HUES6 (cell line): ENCODE results near the gene C11orf65.

ENCODE experiments used
- H3K27ac ChIP-seq: 2 replicates; pipeline ENCODE4 v1.7.0; 2013; ENCODE audit warnings: low read depth, mild to moderate bottlenecking, low read length, inconsistent platforms
- H3K27me3 ChIP-seq: 2 replicates; pipeline ENCODE4 v1.6.1; 2013; ENCODE audit warnings: low read length; ENCODE audit not compliant: control insufficient read depth, insufficient read depth
- H3K36me3 ChIP-seq: 2 replicates; pipeline ENCODE4 v1.6.1; 2013; ENCODE audit warnings: low read length; ENCODE audit not compliant: control insufficient read depth, insufficient read depth
- H3K4me1 ChIP-seq: 2 replicates; pipeline ENCODE4 v1.6.1; 2013; ENCODE audit warnings: low read length; ENCODE audit not compliant: control insufficient read depth, insufficient read depth
- H3K4me3 ChIP-seq: 2 replicates; pipeline ENCODE4 v1.5.1; 2013; ENCODE audit warnings: low read depth, low read length
- H3K9ac ChIP-seq: one replicate; pipeline ENCODE4 v1.6.1; 2013; ENCODE audit warnings: mild to moderate bottlenecking, low read length
- H3K9me3 ChIP-seq: 2 replicates; pipeline ENCODE4 v1.6.1; 2013; ENCODE audit warnings: low read depth, low read length; ENCODE audit not compliant: control insufficient read depth, insufficient read depth

C11orf65 gene

DNA sequence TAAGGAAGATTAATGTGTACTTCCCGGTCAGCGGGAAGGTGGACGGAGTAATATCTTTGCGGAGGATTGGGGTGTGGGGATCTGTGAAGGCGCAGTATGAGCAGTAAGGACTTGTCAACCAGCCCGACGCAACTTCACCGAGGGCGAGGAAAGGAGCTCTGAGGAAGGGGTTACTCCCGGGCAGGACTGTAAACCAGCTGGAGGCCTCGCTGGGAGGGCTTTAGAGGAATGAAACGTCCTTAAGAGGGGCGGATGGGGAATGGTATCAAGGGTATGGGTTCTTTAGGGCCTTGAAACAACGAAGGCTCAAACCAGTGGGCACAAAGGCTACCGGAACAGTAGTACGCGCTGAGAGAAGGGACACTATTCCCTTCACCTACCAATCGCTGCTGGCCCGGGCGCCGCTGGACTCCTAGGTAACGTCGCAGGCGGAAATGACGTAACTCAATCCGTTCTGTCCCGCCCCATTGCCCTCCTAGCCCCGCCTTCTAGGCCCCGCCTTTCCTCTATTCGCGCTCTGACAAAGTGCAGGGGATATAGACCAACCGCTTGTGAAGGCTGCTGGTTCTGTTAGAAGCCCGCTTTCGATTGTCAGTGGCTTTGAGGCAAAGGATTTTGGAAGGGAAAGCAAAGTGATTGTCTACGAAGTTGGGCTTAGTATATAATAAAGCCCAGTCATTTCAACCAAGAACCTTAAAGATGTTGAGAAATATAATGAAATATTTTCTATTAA, at the start of gene C11orf65:
TSS of gene C11orf65 (minus strand) at position 439 of the 733 bp plus-strand sequence. CDS start 5,970 bp downstream, outside the sequence.
- Histone ChIP-seq H3K27me3 (no peaks in the 10 kb centered on the region), H3K36me3 (no peaks in the 10 kb centered on the region), H3K4me3 (peak within 1 kb of the TSS; percentile 80), H3K9me3 (no peaks in the 10 kb centered on the region), H3K27ac (peak within 1 kb of the TSS; percentile 75; the same call in 1 of the 2 replicates), H3K4me1 (no peaks in the 10 kb centered on the region), H3K9ac (peak within 1 kb of the TSS; percentile 92)

- H3K27ac ChIP-seq = no peak overlapping the region
- H3K27me3 ChIP-seq = no peaks in the 10 kb centered on the region
- H3K9ac ChIP-seq = no peak overlapping the region
- no peaks in the 10 kb centered on the region for H3K9me3 ChIP-seq
- H3K36me3 ChIP-seq = no peaks in the 10 kb centered on the region
- no peak overlapping the region for H3K4me3 ChIP-seq
- H3K4me1 ChIP-seq = no peaks in the 10 kb centered on the region
Observed at GRCh38 chr11:108516125-108516524, 48.8 kb upstream of the C11orf65 start.

DNA sequence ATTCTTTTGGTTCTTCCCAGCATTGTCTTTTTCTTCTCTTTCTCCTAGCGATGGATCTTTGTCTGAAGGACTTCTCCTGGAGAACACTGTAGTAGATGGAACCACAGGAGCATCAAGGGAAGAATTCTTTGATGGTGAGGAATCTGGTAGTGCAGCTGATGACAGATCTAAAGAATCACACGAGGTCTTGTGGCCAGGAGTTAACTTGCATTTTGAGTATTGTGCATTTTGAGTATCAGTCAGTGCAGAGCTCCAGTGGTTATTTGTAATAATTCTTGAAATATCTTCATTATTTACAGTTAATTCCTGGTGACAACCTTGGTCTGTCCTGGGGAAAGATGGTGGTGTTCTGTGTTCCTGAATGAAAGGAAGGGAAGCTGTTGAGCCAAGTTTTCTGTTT, 45.4 kb upstream of the C11orf65 start:
- Histone ChIP-seq H3K27me3 (no peaks in the 10 kb centered on the region), H3K27ac (no peak overlapping the region), H3K4me1 (no peaks in the 10 kb centered on the region), H3K36me3 (no peaks in the 10 kb centered on the region), H3K9ac (no peak overlapping the region), H3K9me3 (no peaks in the 10 kb centered on the region), H3K4me3 (no peak overlapping the region)

GRCh38 chr11:108511851-108512474, 44.6 kb upstream of the C11orf65 start:
- H3K9ac ChIP-seq = no peak overlapping the region
- H3K27ac ChIP-seq = no peak overlapping the region
- no peaks in the 10 kb centered on the region for H3K36me3 ChIP-seq
- H3K27me3 ChIP-seq = no peaks in the 10 kb centered on the region
- no peaks in the 10 kb centered on the region for H3K9me3 ChIP-seq
- H3K4me1 ChIP-seq = no peaks in the 10 kb centered on the region
- no peak overlapping the region for H3K4me3 ChIP-seq

DNA sequence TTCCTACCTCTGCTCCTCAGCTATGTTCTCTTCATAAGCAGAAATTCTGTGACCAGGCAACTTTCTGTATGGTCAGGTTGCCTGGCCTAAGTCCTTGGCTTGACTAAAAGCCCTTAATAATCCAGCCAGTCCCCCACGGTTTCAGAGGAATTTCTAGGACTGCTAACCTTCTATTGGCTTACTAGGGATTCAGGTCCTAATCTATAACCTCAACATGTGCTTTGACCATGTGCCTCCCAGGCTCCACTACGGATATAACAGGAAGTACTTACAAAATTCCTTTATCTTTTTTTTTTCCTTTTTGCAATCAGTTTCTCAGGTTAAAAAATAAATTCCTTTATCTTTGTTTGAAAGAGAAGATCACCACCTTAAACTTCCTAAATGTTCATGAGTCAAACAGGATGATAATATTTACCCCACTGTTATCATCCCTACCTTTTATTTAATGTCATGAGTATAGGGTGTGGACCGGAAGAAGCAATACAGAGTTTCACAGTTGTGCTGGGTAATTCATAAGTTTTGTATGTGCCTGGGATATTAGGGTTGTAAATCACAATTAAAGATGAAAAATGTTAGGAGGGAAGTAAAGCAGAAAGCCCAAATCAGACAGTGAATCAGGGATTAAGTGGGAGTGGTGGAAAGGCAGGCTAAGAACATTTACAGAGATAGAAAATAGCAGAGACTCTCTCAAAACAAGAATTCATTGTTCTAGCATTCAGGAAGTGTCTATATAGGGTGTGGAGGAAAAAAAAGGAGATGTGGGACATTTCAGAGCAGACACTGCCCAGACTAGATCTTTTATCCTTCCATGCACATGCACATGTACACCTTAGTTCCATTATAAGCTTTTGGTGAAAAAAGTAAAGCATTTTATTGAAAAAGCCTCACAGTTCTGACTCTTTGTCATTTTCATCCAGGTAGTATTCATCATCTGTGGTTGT, 41.6 kb upstream of the C11orf65 start:
- H3K4me3 ChIP-seq = no peak overlapping the region
- no peaks in the 10 kb centered on the region for H3K9me3 ChIP-seq
- no peaks in the 10 kb centered on the region for H3K36me3 ChIP-seq
- no peaks in the 10 kb centered on the region for H3K27me3 ChIP-seq
- H3K4me1 ChIP-seq = no peaks in the 10 kb centered on the region
- no peak overlapping the region for H3K27ac ChIP-seq
- H3K9ac ChIP-seq = no peak overlapping the region

DNA sequence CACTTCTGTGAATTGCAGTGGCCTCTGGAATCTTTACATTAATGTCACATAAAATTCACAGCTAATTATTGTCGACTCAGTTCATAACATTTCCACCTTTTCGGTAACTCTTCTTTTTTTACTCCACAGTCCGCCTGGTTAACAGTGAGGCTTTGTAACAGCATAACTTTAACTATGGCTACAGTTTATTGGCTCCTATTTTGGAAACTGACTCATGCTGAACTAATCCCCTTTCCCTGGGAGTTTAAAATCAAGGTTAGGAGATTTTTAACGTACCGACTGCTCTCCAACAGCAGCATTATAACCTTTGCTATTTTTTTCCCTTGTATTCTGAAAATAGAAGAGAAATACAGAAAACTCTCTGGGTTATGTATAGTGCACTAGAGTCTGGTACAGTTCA, 34.1 kb upstream of the C11orf65 start:
- Histone ChIP-seq H3K27ac (no peak overlapping the region), H3K9me3 (no peaks in the 10 kb centered on the region), H3K4me3 (no peak overlapping the region), H3K9ac (no peak overlapping the region), H3K27me3 (no peaks in the 10 kb centered on the region), H3K4me1 (peaks cover 10% of the 10 kb centered on the region), H3K36me3 (no peaks in the 10 kb centered on the region)

- no peaks in the 10 kb centered on the region for H3K36me3 ChIP-seq
- H3K27ac ChIP-seq = no peak overlapping the region
- H3K9ac ChIP-seq = no peak overlapping the region
Observed at GRCh38 chr11:108500721-108501120, 33.4 kb upstream of the C11orf65 start.

GRCh38 chr11:108500169-108500568, 32.8 kb upstream of the C11orf65 start:
- no peaks in the 10 kb centered on the region for H3K27me3 ChIP-seq
- H3K9ac ChIP-seq = no peak overlapping the region
- H3K36me3 ChIP-seq = no peaks in the 10 kb centered on the region
- H3K9me3 ChIP-seq = no peaks in the 10 kb centered on the region
- peaks cover 11% of the 10 kb centered on the region for H3K4me1 ChIP-seq
- H3K27ac ChIP-seq = no peak overlapping the region
- H3K4me3 ChIP-seq = no peak overlapping the region

More at GRCh38 chr11:108500721-108501120, 33.4 kb upstream of the C11orf65 start:
- no peaks in the 10 kb centered on the region for H3K27me3 ChIP-seq
- H3K4me1 ChIP-seq = peaks cover 11% of the 10 kb centered on the region
- no peaks in the 10 kb centered on the region for H3K9me3 ChIP-seq
- no peak overlapping the region for H3K4me3 ChIP-seq

DNA sequence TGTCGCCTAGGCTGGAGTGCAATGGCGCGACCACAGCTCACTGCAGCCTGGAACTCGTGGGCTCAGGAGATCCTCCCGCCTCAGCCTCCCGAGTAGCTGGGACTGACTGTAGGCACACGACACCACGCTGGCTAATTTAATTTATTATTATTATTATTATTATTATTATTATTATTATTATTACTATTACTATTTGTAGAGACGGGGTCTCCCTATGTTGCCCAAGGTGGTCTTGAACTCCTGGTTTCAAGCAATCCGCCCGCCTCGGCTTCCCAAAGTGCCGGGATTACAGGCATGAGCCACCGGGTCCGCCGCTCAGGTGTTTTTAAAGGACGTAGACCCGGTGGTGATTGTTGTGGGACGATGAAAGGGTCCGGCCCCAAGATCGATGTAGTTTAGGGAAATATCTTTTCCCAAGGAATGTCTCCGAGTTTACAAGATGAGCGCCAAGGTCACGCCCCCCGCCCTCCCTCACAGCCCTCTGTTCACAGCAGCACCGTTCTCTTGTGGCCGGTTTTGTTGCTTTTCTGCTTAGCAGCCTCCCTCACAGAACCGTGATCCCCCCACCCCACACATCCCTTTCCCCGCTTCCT, 31.6 kb upstream of the C11orf65 start:
- H3K27me3 ChIP-seq = no peaks in the 10 kb centered on the region
- H3K9me3 ChIP-seq = no peaks in the 10 kb centered on the region
- peak overlapping the region; percentile 83 for H3K9ac ChIP-seq
- H3K27ac ChIP-seq = no peak overlapping the region
- H3K4me3 ChIP-seq = peak overlapping the region; percentile 62
- H3K4me1 ChIP-seq = peaks cover 11% of the 10 kb centered on the region
- no peaks in the 10 kb centered on the region for H3K36me3 ChIP-seq

DNA sequence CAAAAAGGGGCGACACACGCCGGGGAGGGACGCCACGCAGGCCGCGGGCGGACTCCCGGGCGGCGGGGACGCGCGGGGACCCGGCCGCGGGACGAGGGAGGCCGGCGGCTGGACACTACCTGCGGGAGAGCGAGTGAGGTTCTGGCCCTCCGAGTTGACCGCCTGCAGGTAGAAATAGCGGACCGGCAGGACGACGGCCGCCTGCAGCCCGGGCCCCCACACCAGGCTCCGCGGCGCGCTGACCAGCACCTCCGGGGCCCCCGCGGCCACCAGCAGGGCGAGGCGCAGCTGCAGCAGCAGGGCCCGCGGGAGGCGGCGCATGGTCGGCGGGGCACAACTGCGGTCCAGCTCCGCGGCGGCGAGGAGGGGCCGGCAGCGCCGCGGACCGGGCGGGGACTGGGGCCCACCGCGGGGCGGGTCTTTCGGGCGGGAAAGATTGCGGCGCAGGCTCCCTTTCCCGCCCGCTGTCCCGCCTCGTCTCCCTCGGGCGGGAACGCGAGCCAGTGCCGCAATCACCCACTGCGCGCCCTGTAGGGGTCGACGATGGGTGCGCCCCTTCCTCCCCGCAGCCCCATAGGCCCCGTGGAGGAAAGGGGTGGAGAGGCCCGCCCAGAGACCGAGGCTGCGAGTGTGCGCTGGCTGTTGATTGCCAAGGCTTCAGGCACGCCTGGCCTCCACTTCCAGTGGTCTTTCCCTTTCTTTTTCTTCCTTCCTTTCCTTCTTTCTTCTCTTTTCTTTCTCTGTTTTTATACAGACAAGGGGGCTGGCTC, 30.9 kb upstream of the C11orf65 start, which contains the start of gene POGLUT3:
TSS of gene POGLUT3 (minus strand) at position 339 of the 770 bp plus-strand sequence. CDS start at position 321, 18 bp downstream.
- Histone ChIP-seq H3K9me3 (no peaks in the 10 kb centered on the region), H3K4me3 (peak within 1 kb of the TSS; percentile 62), H3K4me1 (peaks cover 11% of the 10 kb centered on the region), H3K27ac (peak within 1 kb of the TSS; percentile 32; the same call in 1 of the 2 replicates), H3K27me3 (no peaks in the 10 kb centered on the region), H3K9ac (peak within 1 kb of the TSS; percentile 83), H3K36me3 (no peaks in the 10 kb centered on the region)
